K562 (cell line): ENCODE results near the gene FCGBP. TPM values are rescaled to one million over a fixed set of nuclear protein-coding genes. Genes with fewer than 3 reads are reported as not detected.

Experiments used
- ATAC-seq: fragments of 200-7000 bp; cut with Tn5 transposase; 3 replicates; pipeline ENCODE4 v1.9.1; 2020; ENCODE audit warnings: moderate library complexity
- BruUV-seq: library from RNA; stranded (reverse); fragments of 400-500 nt; replicated peaks from 2 replicates; lab custom pipeline; 2021; lab: Mats Ljungman, UMichigan
- CTCF ChIA-PET: fragments of 300-600 bp; formaldehyde crosslinking; extraction: SDS; loops from one replicate; lab custom pipeline; 2021; ENCODE audit warnings: low intra/inter-chr PET ratio; lab: Yijun Ruan, JAX
- POLR2A ChIA-PET: fragments of 300-600, 350-650 bp; sonication (Branson Sonifier 250); formaldehyde crosslinking; extraction: SDS; loops from one replicate; lab custom pipeline; 2021; ENCODE audit warnings: antibody characterized with exemption, inconsistent platforms; lab: Yijun Ruan, JAX
- DNase-seq, 4 experiments: peaks; one replicate each; pipeline versions ENCODE4 v3.0.0 to v3.0.0-alpha.2; 2011 to 2018; ENCODE audit warnings: low spot score in 3 of 4, mixed read lengths in 3 of 4; ENCODE audit errors: extremely low read depth in 1 of 4
- FAIRE-seq: peaks from 2 replicates; lab custom pipeline; 2011; peaks lifted over from hg19 to GRCh38; lab: Jason Lieb, UNC
- H2AFZ ChIP-seq: 2 replicates; pipeline ENCODE4 v1.6.0; 2011; ENCODE audit warnings: low read depth, low read length, control low read depth, inconsistent platforms
- H3K27ac ChIP-seq: fragments of 200-600 bp; 3 replicates; pipeline ENCODE4 v1.8.0; 2011; ENCODE audit warnings: low read depth, mild to moderate bottlenecking, control low read depth, inconsistent platforms, low read length, moderate library complexity, mixed read lengths; ENCODE audit errors: extremely low read depth
- H3K27me3 ChIP-seq, 2 experiments: fragments of 300-600 bp in 1 of 2; 2 replicates in 1 of 2; 3 replicates in 1 of 2; pipeline versions ENCODE4 v1.6.0 to v1.8.0; 2011; ENCODE audit warnings: inconsistent platforms in 2 of 2, low read length in 2 of 2, mild to moderate bottlenecking in 1 of 2, mixed read lengths in 1 of 2, moderate library complexity in 1 of 2; ENCODE audit not compliant: control insufficient read depth in 2 of 2, insufficient read depth in 2 of 2
- H3K36me3 ChIP-seq: fragments of 300-600 bp; 3 replicates; pipeline ENCODE4 v1.8.0; 2011; ENCODE audit warnings: mild to moderate bottlenecking, low read length, inconsistent platforms; ENCODE audit not compliant: control insufficient read depth, insufficient read depth
- H3K4me1 ChIP-seq, 2 experiments: fragments of 200-600 bp in 1 of 2; replicated peaks in 1 of 2; 2 replicates in 1 of 2; 3 replicates in 1 of 2; pipeline versions ENCODE4 v1.5.1 to v1.8.0; 2011; ENCODE audit warnings: inconsistent platforms in 2 of 2, low read length in 2 of 2, mild to moderate bottlenecking in 1 of 2, mixed read lengths in 1 of 2, moderate library complexity in 1 of 2; ENCODE audit not compliant: control insufficient read depth in 2 of 2, insufficient read depth in 2 of 2
- H3K4me2 ChIP-seq: 2 replicates; pipeline ENCODE4 v1.6.1; 2011; ENCODE audit warnings: low read length, control low read depth, inconsistent platforms, mixed read lengths; ENCODE audit not compliant: insufficient read depth
- H3K4me3 ChIP-seq: fragments of 200-600 bp; sonication (generic), shearing (Covaris generic); 2 replicates; pipeline ENCODE4 v1.5.1; 2016; ENCODE audit warnings: control low read depth, inconsistent platforms
- H3K79me2 ChIP-seq: fragments of 200-600 bp; 3 replicates; pipeline ENCODE4 v1.8.0; 2011; ENCODE audit warnings: low read length, inconsistent platforms; ENCODE audit not compliant: control insufficient read depth, insufficient read depth
- H3K9ac ChIP-seq, 2 experiments: 2 replicates each; pipeline versions ENCODE4 v1.6.0 to v1.6.1; 2011; ENCODE audit warnings: low read depth in 2 of 2, low read length in 2 of 2, control low read depth in 1 of 2, inconsistent platforms in 1 of 2, mild to moderate bottlenecking in 1 of 2, mixed read lengths in 1 of 2; ENCODE audit not compliant: insufficient read depth in 1 of 2
- H3K9me1 ChIP-seq: one replicate; pipeline ENCODE4 v1.6.0; 2011; ENCODE audit warnings: inconsistent platforms, mild to moderate bottlenecking, low read length, moderate library complexity; ENCODE audit not compliant: control insufficient read depth, insufficient read depth
- H3K9me3 ChIP-seq: replicated peaks from 2 replicates; pipeline ENCODE4 v1.5.1; 2011; ENCODE audit warnings: low read depth, low read length, inconsistent platforms; ENCODE audit not compliant: control insufficient read depth, insufficient read depth
- H4K20me1 ChIP-seq: replicated peaks from 2 replicates; pipeline ENCODE4 v1.6.1; 2011; ENCODE audit warnings: low read length, inconsistent platforms, mixed read lengths; ENCODE audit not compliant: control insufficient read depth, insufficient read depth
- BDP1 ChIP-seq: IDR thresholded peaks from 3 replicates; pipeline ENCODE4 v1.6.1; 2011; ENCODE audit not compliant: insufficient read length, insufficient read depth
- KHSRP ChIP-seq: fragments of 450-650 bp; IDR thresholded peaks from 2 replicates; pipeline ENCODE4 v1.6.1; 2017
- NEUROD1 ChIP-seq: fragments of 150-350 bp; IDR thresholded peaks from 2 replicates; pipeline ENCODE4 v1.6.1; 2014; ENCODE audit warnings: borderline replicate concordance, low read length, low read depth; ENCODE audit not compliant: partially characterized antibody
- PRMT5 ChIP-seq: sonication (generic); formaldehyde crosslinking; IDR thresholded peaks from 2 replicates; pipeline ENCODE4 v1.5.0; 2020; ENCODE audit warnings: missing genetic modification reagents
- STAG1 ChIP-seq: sonication (generic); formaldehyde crosslinking; IDR thresholded peaks from 2 replicates; pipeline ENCODE4 v1.5.0; 2020; ENCODE audit warnings: missing genetic modification reagents, borderline replicate concordance
- TAF15 ChIP-seq: fragments of 200-400 bp; formaldehyde crosslinking; IDR thresholded peaks from 2 replicates; pipeline ENCODE4 v1.6.1; 2017; ENCODE audit warnings: mild to moderate bottlenecking, low read depth, low read length, moderate library complexity
- TCF7L2 ChIP-seq: fragments of 150-350 bp; IDR thresholded peaks from 2 replicates; pipeline ENCODE4 v1.6.1; 2016; ENCODE audit warnings: low read depth, mild to moderate bottlenecking, low read length, moderate library complexity
- TOE1 ChIP-seq, 2 experiments: fragments of 450-650 bp in 1 of 2; sonication (generic) in 1 of 2; formaldehyde crosslinking in 1 of 2; IDR thresholded peaks; 2 replicates each; pipeline versions ENCODE4 v1.7.1 to v1.8.0; 2016 to 2022; ENCODE audit warnings: borderline replicate concordance in 2 of 2, mild to moderate bottlenecking in 2 of 2, antibody characterized with exemption in 1 of 2, inconsistent platforms in 1 of 2, low read depth in 1 of 2, missing genetic modification reagents in 1 of 2, moderate library complexity in 1 of 2
- YBX1 ChIP-seq: fragments of 450-650 bp; IDR thresholded peaks from 2 replicates; pipeline ENCODE4 v1.7.1; 2016; ENCODE audit warnings: mild to moderate bottlenecking
- ZNF583 ChIP-seq: fragments of 250-450 bp; sonication (Bioruptor Pico); IDR thresholded peaks from 2 replicates; pipeline ENCODE4 v1.4.0; 2020
- whole genome bisulfite sequencing: fragments of 100-300 bp; shearing (Covaris generic); methylation state at CpG from one replicate; pipeline ENCODE4 v1.1.6; 2016; ENCODE audit warnings: low coverage, mixed read lengths; ENCODE audit not compliant: insufficient coverage; ENCODE audit errors: missing lambda C conversion rate; 5-methylcytosine and 5-hydroxymethylcytosine counted together
- in situ Hi-C: fragments of 300-500 bp; cut with MboI; formaldehyde crosslinking; loops from 4 replicates; pipeline ENCODE4 v1.15.0; 2018; ENCODE audit warnings: inconsistent platforms, mixed read lengths
- intact Hi-C: fragments of 100-400 bp; cut with micrococcal nuclease; formaldehyde crosslinking; loops from 2 replicates; pipeline ENCODE4 v1.14.2; 2022
- polyA plus RNA-seq, 8 experiments: library from polyadenylated mRNA; depleted of rRNA in 4 of 8; stranded (reverse) in 5 of 8; unstranded in 3 of 8; fragments of >200 nt; fragmentation: Nextera tagmentation in 2 of 8; fragmentation: Illumina TruSeq in 1 of 8; extraction: Ambion mirVana in 2 of 8; extraction: Trizol in 1 of 8; gene quantifications; 2 replicates each; pipeline versions ENCODE4 v1.2.1 to v1.2.3, GENCODE V29; 2011 to 2014; ENCODE audit warnings: inconsistent platforms in 1 of 8, missing spikeins in 1 of 8
- total RNA-seq, 7 experiments: library from RNA; depleted of rRNA in 6 of 7; stranded (reverse); fragments of >200 nt in 6 of 7; fragmentation: Illumina TruSeq in 2 of 7; extraction: Trizol in 2 of 7; gene quantifications; 2 replicates each; pipeline versions ENCODE4 v1.2.1 to v1.2.3, GENCODE V29; 2011 to 2021; ENCODE audit warnings: low replicate concordance in 1 of 7
- TF ChIP-seq, protein P1 (sequence below): fragments of 250-450 bp; sonication (Bioruptor Pico); IDR thresholded peaks from 2 replicates; pipeline ENCODE4 v1.5.0; 2020; ENCODE audit warnings: mild to moderate bottlenecking

Gene FCGBP
- total and polyA plus RNA-seq, 9 of the 15 experiments (the other 6 are each of a cell fraction or from before 2014, with no cell fraction given): 0.01 to 1.5 (median 0.13) TPM; not detected in 4

DNA sequence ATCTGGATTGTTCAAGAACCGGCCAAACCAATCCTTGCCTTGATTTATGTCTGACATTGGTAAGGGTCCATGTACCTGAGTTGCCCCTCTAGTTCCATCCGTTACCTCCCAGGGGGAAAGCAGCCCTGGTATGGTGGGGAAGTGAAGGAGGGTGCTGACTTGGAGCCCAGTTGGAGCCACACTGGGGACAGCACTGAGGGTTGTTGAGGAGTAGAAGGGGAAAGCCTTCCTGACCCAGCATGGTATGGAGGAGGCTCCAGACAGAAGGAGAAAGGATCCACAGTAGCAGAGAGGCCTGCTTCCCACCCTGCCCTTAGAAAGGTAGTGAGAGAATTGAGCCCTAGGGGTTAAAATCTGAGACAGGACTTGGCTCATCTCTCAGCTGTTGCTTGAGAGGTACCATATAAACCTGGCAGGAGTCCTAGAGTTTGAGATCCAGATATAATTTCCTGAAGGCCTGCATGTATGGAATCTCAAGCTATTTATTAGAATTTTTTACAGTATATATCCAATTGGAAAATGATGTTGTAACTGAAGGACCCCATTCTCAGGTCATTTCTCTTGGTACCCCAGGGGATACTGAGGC, 16.7 kb upstream of the FCGBP start:
- Histone ChIP-seq H4K20me1 (no peaks in the 10 kb centered on the region), H3K9ac (no peak overlapping the region), H3K4me3 (no peak overlapping the region), H3K36me3 (no peaks in the 10 kb centered on the region), H3K9me3 (no peaks in the 10 kb centered on the region), H3K4me2 (no peak overlapping the region), H3K4me1 (no peaks in the 10 kb centered on the region), H3K79me2 (no peaks in the 10 kb centered on the region), H2AFZ (no peak overlapping the region), H3K9me1 (no peaks in the 10 kb centered on the region), H3K27me3 (peaks cover 3% of the 10 kb centered on the region in 2 experiments; a peak in 2 of 5 replicates), H3K27ac (no peak overlapping the region)
- ChIA-PET CTCF (no interaction called here), POLR2A (interaction anchor here (0.8 to 1.4 kb wide), 3 partner anchors 18 to 116 kb away, joined by 3 to 4 read pairs (median 3); partner anchors contain the start of gene PSMC4)
- DNase-seq: no peak
- in situ Hi-C loops (no loop called here), intact Hi-C loops (no loop called here)
- no TSS peak for BruUV-seq
- no peak for FAIRE-seq
- WGBS: 4% methylated on average over 2 of the region's 2 CpGs
- no peak for ATAC-seq
- TF ChIP-seq TCF7L2 (no peak), TOE1 (IDR thresholded peaks at IDR 0.05; ENCODE audit: borderline replicate concordance) (no peak), TOE1 (CRISPR knock-in tag; IDR thresholded peaks at IDR 0.05; ENCODE audit: borderline replicate concordance, low read depth) (no peak), STAG1 (no peak), TAF15 (no peak), NEUROD1 (no peak), BDP1 (no peak), ZNF583 (CRISPR knock-in tag) (no peak), KHSRP (no peak), YBX1 (no peak), PRMT5 (no peak)
- TF ChIP-seq, protein P1, sequence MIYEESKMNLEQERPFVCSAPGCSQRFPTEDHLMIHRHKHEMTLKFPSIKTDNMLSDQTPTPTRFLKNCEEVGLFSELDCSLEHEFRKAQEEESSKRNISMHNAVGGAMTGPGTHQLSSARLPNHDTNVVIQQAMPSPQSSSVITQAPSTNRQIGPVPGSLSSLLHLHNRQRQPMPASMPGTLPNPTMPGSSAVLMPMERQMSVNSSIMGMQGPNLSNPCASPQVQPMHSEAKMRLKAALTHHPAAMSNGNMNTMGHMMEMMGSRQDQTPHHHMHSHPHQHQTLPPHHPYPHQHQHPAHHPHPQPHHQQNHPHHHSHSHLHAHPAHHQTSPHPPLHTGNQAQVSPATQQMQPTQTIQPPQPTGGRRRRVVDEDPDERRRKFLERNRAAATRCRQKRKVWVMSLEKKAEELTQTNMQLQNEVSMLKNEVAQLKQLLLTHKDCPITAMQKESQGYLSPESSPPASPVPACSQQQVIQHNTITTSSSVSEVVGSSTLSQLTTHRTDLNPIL: no peak
